Measurements from ENCODE around the gene ALLC. TPM values are rescaled to one million over a fixed set of nuclear protein-coding genes. Genes with fewer than 3 reads are reported as not detected.

The ALLC gene
- total and polyA plus RNA-seq, 8 donors: not detected

- Histone ChIP-seq H3K27me3 (peaks cover 0 to 31% (median 0%) of the 10 kb centered on the region in 3 donors), H3K4me1 (peaks cover 0 to 6% (median 4%) of the 10 kb centered on the region in 4 donors), H3K36me3 (no peaks in the 10 kb centered on the region), H3K4me3 (no peak overlapping the region), H3K27ac (no peak overlapping the region), H3K9me3 (no peaks in the 10 kb centered on the region)
- 75 to 86% (median 80%) methylated on average over 8 of the region's 8 CpGs for WGBS, 5 donors
- intact Hi-C loops (cut with DNase I; ENCODE audit: low total_unique reads): no loop called here
- no peak for TF ChIP-seq CTCF (IDR thresholded peaks at IDR 0.05)
- no peak for TF ChIP-seq POLR2AphosphoS5 (IDR thresholded peaks at IDR 0.05)
- no peak for TF ChIP-seq EP300 (IDR thresholded peaks at IDR 0.05)
- TF ChIP-seq POLR2A (IDR thresholded peaks at IDR 0.05): no peak
- DNase-seq: no peak
Measured at GRCh38 chr2:3729055-3729448, 71.1 kb downstream of the ALLC start.

- TF ChIP-seq POLR2A (IDR thresholded peaks at IDR 0.05) (no peak), EP300 (IDR thresholded peaks at IDR 0.05) (no peak), CTCF (IDR thresholded peaks at IDR 0.05) (no peak), POLR2AphosphoS5 (IDR thresholded peaks at IDR 0.05) (no peak)
- Histone ChIP-seq H3K9me3 (no peaks in the 10 kb centered on the region), H3K27ac (no peak overlapping the region), H3K36me3 (no peaks in the 10 kb centered on the region), H3K4me1 (peaks cover 0 to 6% (median 4%) of the 10 kb centered on the region in 4 donors), H3K27me3 (peaks cover 0 to 26% (median 0%) of the 10 kb centered on the region in 3 donors), H3K4me3 (no peak overlapping the region)
- intact Hi-C loops (cut with DNase I; ENCODE audit: low total_unique reads): no loop called here
- WGBS, 5 donors: 79 to 86% (median 79%) methylated on average over 9 of the region's 9 CpGs
- no peak for DNase-seq
Measured at GRCh38 chr2:3729786-3730185, 71.8 kb downstream of the ALLC start.

- Histone ChIP-seq H3K4me3 (no peak overlapping the region), H3K4me1 (peaks cover 0 to 6% (median 4%) of the 10 kb centered on the region in 4 donors), H3K27ac (no peak overlapping the region), H3K27me3 (peaks cover 0 to 24% (median 0%) of the 10 kb centered on the region in 3 donors), H3K36me3 (no peaks in the 10 kb centered on the region), H3K9me3 (no peaks in the 10 kb centered on the region)
- intact Hi-C loops (cut with DNase I; ENCODE audit: low total_unique reads): no loop called here
- no peak for TF ChIP-seq POLR2A (IDR thresholded peaks at IDR 0.05)
- TF ChIP-seq POLR2AphosphoS5 (IDR thresholded peaks at IDR 0.05): no peak
- no peak for TF ChIP-seq EP300 (IDR thresholded peaks at IDR 0.05)
- no peak for TF ChIP-seq CTCF (IDR thresholded peaks at IDR 0.05)
- DNase-seq: no peak
- WGBS, 5 donors: 78 to 86% (median 81%) methylated on average over 6 to 8 of the region's 8 CpGs
Measured at GRCh38 chr2:3730646-3731045, 72.6 kb downstream of the ALLC start.

- no peaks in the 10 kb centered on the region for H3K36me3 ChIP-seq
- TF ChIP-seq POLR2AphosphoS5 (IDR thresholded peaks at IDR 0.05): no peak
- TF ChIP-seq CTCF (IDR thresholded peaks at IDR 0.05): no peak
- no peak for TF ChIP-seq EP300 (IDR thresholded peaks at IDR 0.05)
- TF ChIP-seq POLR2A (IDR thresholded peaks at IDR 0.05): no peak
- peaks cover 0 to 13% (median 0%) of the 10 kb centered on the region in 3 donors for H3K27me3 ChIP-seq
- 93 to 96% (median 94%) methylated on average over 7 of the region's 7 CpGs for WGBS, 5 donors
- H3K4me3 ChIP-seq: no peak overlapping the region
- intact Hi-C loops (cut with DNase I; ENCODE audit: low total_unique reads): no loop called here
- H3K27ac ChIP-seq: no peak overlapping the region
- no peaks in the 10 kb centered on the region for H3K9me3 ChIP-seq
- DNase-seq: no peak
- H3K4me1 ChIP-seq: peaks cover 0 to 6% (median 4%) of the 10 kb centered on the region in 4 donors
Measured at GRCh38 chr2:3731829-3732228, 73.8 kb downstream of the ALLC start.
